Fibroblast of lung (primary cell): ENCODE results near the gene PPFIA4. TPM values are rescaled to one million over a fixed set of nuclear protein-coding genes. Genes with fewer than 3 reads are reported as not detected.

ENCODE experiments used
- DNase-seq, 2 donors: peaks; one replicate each; pipeline versions ENCODE4 v3.0.0 to v3.0.0-alpha.2; 2010; ENCODE audit warnings: low read depth in 2 of 2
- H2AFZ ChIP-seq: 2 replicates; pipeline ENCODE4 v1.5.1; 2012; ENCODE audit warnings: low read length, control low read depth, inconsistent platforms
- H3K27ac ChIP-seq: 2 replicates; pipeline ENCODE4 v1.5.1; 2011; ENCODE audit warnings: low read length, control low read depth; ENCODE audit not compliant: insufficient read depth
- H3K27me3 ChIP-seq: 2 replicates; pipeline ENCODE4 v1.5.1; 2011; ENCODE audit warnings: mild to moderate bottlenecking, low read length; ENCODE audit not compliant: control insufficient read depth, insufficient read depth
- H3K36me3 ChIP-seq: 2 replicates; pipeline ENCODE4 v1.5.1; 2011; ENCODE audit warnings: low read length; ENCODE audit not compliant: control insufficient read depth, insufficient read depth
- H3K4me1 ChIP-seq: 2 replicates; pipeline ENCODE4 v1.5.1; 2011; ENCODE audit warnings: low read length; ENCODE audit not compliant: control insufficient read depth, insufficient read depth; ENCODE audit errors: extremely low read depth
- H3K4me2 ChIP-seq: 2 replicates; pipeline ENCODE4 v1.5.1; 2011; ENCODE audit warnings: low read length, control low read depth; ENCODE audit not compliant: insufficient read depth; ENCODE audit errors: extremely low read depth
- H3K4me3 ChIP-seq, 4 experiments: fragments of 200-600 bp in 1 of 4; sonication (generic) in 1 of 4; replicated peaks in 1 of 4; 2 replicates each; pipeline ENCODE4 v1.5.1; 2011 to 2016; ENCODE audit warnings: low read length in 4 of 4, low read depth in 3 of 4, mild to moderate bottlenecking in 3 of 4, control low read depth in 2 of 4, inconsistent platforms in 1 of 4, mixed read lengths in 1 of 4; ENCODE audit not compliant: insufficient read depth in 1 of 4; ENCODE audit errors: control extremely low read depth in 1 of 4
- H3K79me2 ChIP-seq: 2 replicates; pipeline ENCODE4 v1.5.1; 2012; ENCODE audit warnings: mild to moderate bottlenecking, low read length, inconsistent platforms; ENCODE audit not compliant: control insufficient read depth, insufficient read depth
- H3K9ac ChIP-seq: 2 replicates; pipeline ENCODE4 v1.5.1; 2011; ENCODE audit warnings: mild to moderate bottlenecking, low read length, control low read depth; ENCODE audit not compliant: insufficient read depth
- H3K9me3 ChIP-seq: 2 replicates; pipeline ENCODE4 v1.5.1; 2012; ENCODE audit warnings: low read depth, low read length; ENCODE audit not compliant: control insufficient read depth, insufficient read depth
- H4K20me1 ChIP-seq: 2 replicates; pipeline ENCODE4 v1.5.1; 2011; ENCODE audit warnings: low read length; ENCODE audit not compliant: control insufficient read depth, insufficient read depth; ENCODE audit errors: extremely low read depth
- CTCF ChIP-seq, 2 donors: IDR thresholded peaks in 1 of 2; conservative IDR thresholded peaks in 1 of 2; 1 replicate in 1 of 2; 2 replicates in 1 of 2; pipeline ENCODE4 v1.5.1; 2011 to 2012; ENCODE audit warnings: low read length in 2 of 2, control low read depth in 1 of 2, inconsistent platforms in 1 of 2, low read depth in 1 of 2, mild to moderate bottlenecking in 1 of 2
- EZH2 ChIP-seq: IDR thresholded peaks from 2 replicates; pipeline ENCODE4 v1.5.1; 2012; ENCODE audit warnings: low read length, control low read depth, mild to moderate bottlenecking; ENCODE audit errors: missing control alignments
- polyA plus RNA-seq, 2 donors: library from polyadenylated mRNA; depleted of rRNA in 1 of 2; stranded (reverse) in 1 of 2; unstranded in 1 of 2; fragments of >200 nt; gene quantifications; 2 replicates each; pipeline ENCODE4 v1.2.1, GENCODE V29; 2011 to 2012; ENCODE audit warnings: missing spikeins in 1 of 2
- total RNA-seq: library from RNA; depleted of rRNA; stranded (reverse); fragments of >200 nt; gene quantifications from 2 replicates; pipeline ENCODE4 v1.2.1, GENCODE V29; 2014

PPFIA4 gene
- total and polyA plus RNA-seq, 2 donors (not counting 1 experiment from before 2014, with no cell fraction given) = 3.2 to 4.3 TPM

GRCh38 chr1:202991112-202991511, 35.2 kb upstream of the PPFIA4 start:
- Histone ChIP-seq H3K79me2 (no peaks in the 10 kb centered on the region), H3K9ac (no peak overlapping the region), H3K27ac (no peak overlapping the region), H3K4me1 (no peaks in the 10 kb centered on the region), H3K4me2 (no peak overlapping the region), H2AFZ (no peak overlapping the region), H3K36me3 (no peaks in the 10 kb centered on the region), H3K4me3 (no peak overlapping the region), H4K20me1 (no peaks in the 10 kb centered on the region), H3K27me3 (peaks cover 31% of the 10 kb centered on the region), H3K9me3 (no peaks in the 10 kb centered on the region)
- TF ChIP-seq EZH2 (no peak), CTCF (conservative IDR thresholded peaks at IDR 0.05 in 1 of 2, IDR thresholded peaks at IDR 0.05 in 1 of 2; ENCODE audit: low read depth in 1 of 2, low read length in 2 of 2) (no peak)
- DNase-seq = no peak

GRCh38 chr1:202994756-202995155, 31.5 kb upstream of the PPFIA4 start:
- Histone ChIP-seq H3K4me2 (no peak overlapping the region), H3K4me1 (no peaks in the 10 kb centered on the region), H3K79me2 (no peaks in the 10 kb centered on the region), H3K9me3 (no peaks in the 10 kb centered on the region), H3K36me3 (no peaks in the 10 kb centered on the region), H3K4me3 (no peak overlapping the region), H4K20me1 (no peaks in the 10 kb centered on the region), H2AFZ (no peak overlapping the region), H3K27ac (no peak overlapping the region), H3K27me3 (peaks cover 20% of the 10 kb centered on the region), H3K9ac (no peak overlapping the region)
- DNase-seq = no peak
- TF ChIP-seq EZH2 (no peak), CTCF (conservative IDR thresholded peaks at IDR 0.05 in 1 of 2, IDR thresholded peaks at IDR 0.05 in 1 of 2; ENCODE audit: low read depth in 1 of 2, low read length in 2 of 2) (no peak)

GRCh38 chr1:202998836-202999750, 27.2 kb upstream of the PPFIA4 start:
- Histone ChIP-seq H2AFZ (peak overlapping the region; percentile 75), H3K27ac (no peak overlapping the region), H3K9me3 (no peaks in the 10 kb centered on the region), H3K27me3 (peaks cover 3% of the 10 kb centered on the region), H3K4me2 (peak overlapping the region; percentile 2), H3K4me1 (no peaks in the 10 kb centered on the region), H3K9ac (no peak overlapping the region), H4K20me1 (no peaks in the 10 kb centered on the region), H3K4me3 (no peak overlapping the region), H3K36me3 (no peaks in the 10 kb centered on the region), H3K79me2 (no peaks in the 10 kb centered on the region)
- DNase-seq = peak; percentile 26 to 63
- TF ChIP-seq EZH2 (no peak), CTCF (conservative IDR thresholded peaks at IDR 0.05 in 1 of 2, IDR thresholded peaks at IDR 0.05 in 1 of 2; ENCODE audit: low read depth in 1 of 2, low read length in 2 of 2) (peak; percentile 73 to 75)
